ENCODE data around the gene B4GALT3. TPM values are rescaled to one million over a fixed set of nuclear protein-coding genes. Genes with fewer than 3 reads are reported as not detected.
A peak's percentile ranks its signal among the peaks of the same experiment; 100 is the strongest.

The B4GALT3 gene
- total RNA-seq, 1 donor from 2014 or later: 24.3 TPM

GRCh38 chr1:161215076-161215475, 37.8 kb upstream of the B4GALT3 start, which contains the start of gene FCER1G:
FCER1G (plus strand) TSS chr1:161215295; CDS start chr1:161215322, 27 bp downstream.
- H3K27me3 Mint-ChIP-seq (ENCODE audit: unreplicated experiment): no peaks in the 10 kb centered on the region
- H3K9me3 Mint-ChIP-seq (ENCODE audit: unreplicated experiment): no peaks in the 10 kb centered on the region
- DNase-seq (ENCODE audit: extremely low spot score, unreplicated experiment): no peak
- no peak within 1 kb of the TSS for H3K4me3 Mint-ChIP-seq (ENCODE audit: unreplicated experiment)
- peaks cover 33% of the 10 kb centered on the region for H3K36me3 Mint-ChIP-seq (ENCODE audit: unreplicated experiment)
- no peak for TF ChIP-seq CTCF (IDR thresholded peaks at IDR 0.05)
- H3K27ac Mint-ChIP-seq (ENCODE audit: unreplicated experiment): no peak within 1 kb of the TSS
- no peaks in the 10 kb centered on the region for H3K4me1 Mint-ChIP-seq (ENCODE audit: unreplicated experiment)

GRCh38 chr1:161214369-161214768, 37.1 kb upstream of the B4GALT3 start:
- no peak overlapping the region for H3K27ac Mint-ChIP-seq (ENCODE audit: unreplicated experiment)
- H3K36me3 Mint-ChIP-seq (ENCODE audit: unreplicated experiment): peaks cover 40% of the 10 kb centered on the region
- no peak for TF ChIP-seq CTCF (IDR thresholded peaks at IDR 0.05)
- no peak overlapping the region for H3K4me3 Mint-ChIP-seq (ENCODE audit: unreplicated experiment)
- no peaks in the 10 kb centered on the region for H3K4me1 Mint-ChIP-seq (ENCODE audit: unreplicated experiment)
- no peaks in the 10 kb centered on the region for H3K27me3 Mint-ChIP-seq (ENCODE audit: unreplicated experiment)
- no peak for DNase-seq (ENCODE audit: extremely low spot score, unreplicated experiment)
- H3K9me3 Mint-ChIP-seq (ENCODE audit: unreplicated experiment): no peaks in the 10 kb centered on the region

- H3K36me3 Mint-ChIP-seq (ENCODE audit: unreplicated experiment): peaks cover 52% of the 10 kb centered on the region
- H3K4me1 Mint-ChIP-seq (ENCODE audit: unreplicated experiment): peaks cover 5% of the 10 kb centered on the region
- no peaks in the 10 kb centered on the region for H3K27me3 Mint-ChIP-seq (ENCODE audit: unreplicated experiment)
- H3K9me3 Mint-ChIP-seq (ENCODE audit: unreplicated experiment): no peaks in the 10 kb centered on the region
- TF ChIP-seq CTCF (IDR thresholded peaks at IDR 0.05): peak; percentile 83
- H3K27ac Mint-ChIP-seq (ENCODE audit: unreplicated experiment): no peak overlapping the region
- H3K4me3 Mint-ChIP-seq (ENCODE audit: unreplicated experiment): no peak overlapping the region
- DNase-seq (ENCODE audit: extremely low spot score, unreplicated experiment): no peak
Measured at GRCh38 chr1:161209790-161210409, 32.6 kb upstream of the B4GALT3 start.

- TF ChIP-seq CTCF (IDR thresholded peaks at IDR 0.05): no peak
- no peaks in the 10 kb centered on the region for H3K27me3 Mint-ChIP-seq (ENCODE audit: unreplicated experiment)
- no peak overlapping the region for H3K27ac Mint-ChIP-seq (ENCODE audit: unreplicated experiment)
- no peak for DNase-seq (ENCODE audit: extremely low spot score, unreplicated experiment)
- H3K9me3 Mint-ChIP-seq (ENCODE audit: unreplicated experiment): no peaks in the 10 kb centered on the region
- peaks cover 39% of the 10 kb centered on the region for H3K36me3 Mint-ChIP-seq (ENCODE audit: unreplicated experiment)
- no peak overlapping the region for H3K4me3 Mint-ChIP-seq (ENCODE audit: unreplicated experiment)
- peaks cover 24% of the 10 kb centered on the region for H3K4me1 Mint-ChIP-seq (ENCODE audit: unreplicated experiment)
Measured at GRCh38 chr1:161207173-161207572, 29.9 kb upstream of the B4GALT3 start.

GRCh38 chr1:161206411-161207140, 29.3 kb upstream of the B4GALT3 start:
- Mint-ChIP-seq H3K4me3 (ENCODE audit: unreplicated experiment) (no peak overlapping the region), H3K4me1 (ENCODE audit: unreplicated experiment) (peaks cover 28% of the 10 kb centered on the region), H3K36me3 (ENCODE audit: unreplicated experiment) (peaks cover 33% of the 10 kb centered on the region), H3K9me3 (ENCODE audit: unreplicated experiment) (no peaks in the 10 kb centered on the region), H3K27ac (ENCODE audit: unreplicated experiment) (no peak overlapping the region), H3K27me3 (ENCODE audit: unreplicated experiment) (no peaks in the 10 kb centered on the region)
- no peak for DNase-seq (ENCODE audit: extremely low spot score, unreplicated experiment)
- TF ChIP-seq CTCF (IDR thresholded peaks at IDR 0.05): no peak

All from osteocyte (in vitro differentiated cells).